Measurements from ENCODE around the gene CCDC97.

CCDC97 gene

DNA sequence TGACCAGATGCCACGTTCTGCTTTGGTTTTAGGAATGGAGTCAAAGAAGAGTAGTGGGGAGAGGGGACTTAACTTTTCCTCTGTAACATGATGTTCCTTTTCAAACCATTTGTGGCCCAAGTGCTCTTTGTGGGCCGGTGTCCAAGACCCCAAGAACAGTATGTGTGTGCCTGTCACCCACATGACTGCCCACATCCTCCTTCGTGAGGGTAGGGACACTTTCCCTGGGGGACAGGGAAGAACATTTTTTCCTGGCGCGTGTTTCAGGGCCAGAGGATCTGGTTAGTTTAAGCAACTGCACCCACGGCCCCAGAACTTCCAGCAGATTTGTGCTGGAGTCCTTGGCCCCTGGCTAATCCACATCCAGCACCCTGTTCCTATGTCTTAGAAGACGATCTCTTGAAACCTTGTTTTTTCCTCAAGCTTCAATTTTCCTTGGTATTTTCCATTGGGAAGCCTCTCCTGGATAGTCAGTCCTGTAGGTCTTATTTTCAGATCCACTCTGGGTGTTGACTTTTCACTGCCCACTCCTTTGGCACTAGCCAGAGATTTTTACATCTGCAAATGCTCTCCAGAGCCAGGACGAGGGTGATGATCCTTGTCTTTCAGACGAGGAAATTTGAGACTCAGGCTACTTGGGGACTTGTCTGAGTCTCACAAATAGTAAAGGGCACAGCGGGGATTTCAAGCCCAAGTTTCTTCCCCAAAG is 10.8 kb upstream of the CCDC97 start:
- no peak for TF ChIP-seq CTCF (IDR thresholded peaks at IDR 0.05; ENCODE audit: low read depth, low read length)
- no peak for DNase-seq (ENCODE audit: extremely low read depth, low read depth)

GRCh38 chr19:41299755-41300089 is 10.2 kb upstream of the CCDC97 start:
- DNase-seq (ENCODE audit: extremely low read depth, low read depth), result no peak
- no peak for TF ChIP-seq CTCF (IDR thresholded peaks at IDR 0.05; ENCODE audit: low read depth, low read length)

GRCh38 chr19:41300555-41300954 is 9.4 kb upstream of the CCDC97 start:
- DNase-seq (ENCODE audit: extremely low read depth, low read depth), result no peak
- no peak for TF ChIP-seq CTCF (IDR thresholded peaks at IDR 0.05; ENCODE audit: low read depth, low read length)

- no peak for DNase-seq (ENCODE audit: extremely low read depth, low read depth)
- TF ChIP-seq CTCF (IDR thresholded peaks at IDR 0.05; ENCODE audit: low read depth, low read length), result no peak
Observed at GRCh38 chr19:41302624-41303351, 7.2 kb upstream of the CCDC97 start.

- DNase-seq (ENCODE audit: extremely low read depth, low read depth), result no peak
- no peak for TF ChIP-seq CTCF (IDR thresholded peaks at IDR 0.05; ENCODE audit: low read depth, low read length)
Observed at GRCh38 chr19:41303954-41304353, 6.0 kb upstream of the CCDC97 start.

GRCh38 chr19:41304706-41305483 is 5.1 kb upstream of the CCDC97 start:
- no peak for DNase-seq (ENCODE audit: extremely low read depth, low read depth)
- TF ChIP-seq CTCF (IDR thresholded peaks at IDR 0.05; ENCODE audit: low read depth, low read length), result no peak
